Globus pallidus (tissue), 1 donor: ENCODE measurements around the gene KCNG1.
"Not testable (repeated sequence)": the region's sequence is repeated elsewhere in the genome, so short reads cannot be mapped to it uniquely, and the experiment has no call there.

Experiments
- DNase-seq: peaks from one replicate; pipeline ENCODE4 v3.0.0-alpha.2; 2015; ENCODE audit warnings: low spot score

Gene KCNG1

GRCh38 chr20:50983321-50983720 is 39.6 kb downstream of the KCNG1 start:
- DNase-seq, result no peak

- no peak for DNase-seq
Observed at GRCh38 chr20:50982363-50982762, 40.5 kb downstream of the KCNG1 start.

GRCh38 chr20:50981714-50982048 is 41.2 kb downstream of the KCNG1 start:
- DNase-seq, result no peak

- peak; percentile 31 for DNase-seq
Observed at GRCh38 chr20:50980851-50981713, 41.8 kb downstream of the KCNG1 start.

GRCh38 chr20:50980071-50980681 is 42.7 kb downstream of the KCNG1 start:
- DNase-seq, result no peak

GRCh38 chr20:50978533-50978932 is 44.4 kb downstream of the KCNG1 start:
- DNase-seq, result not testable (repeated sequence)

- no peak for DNase-seq
Observed at GRCh38 chr20:50977066-50978021, 45.6 kb downstream of the KCNG1 start.

GRCh38 chr20:50975701-50976330 is 47.1 kb downstream of the KCNG1 start:
- no peak for DNase-seq

GRCh38 chr20:50969912-50970311 is 53.0 kb downstream of the KCNG1 start:
- DNase-seq, result no peak

GRCh38 chr20:50969435-50969834 is 53.5 kb downstream of the KCNG1 start:
- no peak for DNase-seq

- DNase-seq, result no peak
Observed at GRCh38 chr20:50968289-50968688, 54.6 kb downstream of the KCNG1 start.

GRCh38 chr20:50967586-50967985 is 55.3 kb downstream of the KCNG1 start:
- DNase-seq, result no peak

- no peak for DNase-seq
Observed at GRCh38 chr20:50959543-50960126, 63.3 kb downstream of the KCNG1 start.

- DNase-seq, result peak; percentile 89
Observed at GRCh38 chr20:50958615-50959542, 64.0 kb downstream of the KCNG1 start, which contains the start of gene MOCS3. MOCS3 (plus strand) TSS chr20:50958818; CDS start chr20:50958843, 25 bp downstream.

- DNase-seq, result no peak
Observed at GRCh38 chr20:50957798-50958614, 64.9 kb downstream of the KCNG1 start, which contains the start of gene DPM1. DPM1 (minus strand) TSS chr20:50958532; CDS start chr20:50958523, 9 bp downstream.

- DNase-seq, result no peak
Observed at GRCh38 chr20:50957276-50957675, 65.6 kb downstream of the KCNG1 start.

GRCh38 chr20:50953821-50954220 is 69.1 kb downstream of the KCNG1 start:
- DNase-seq, result no peak
